GM06990 (cell line): ENCODE data around the gene OTOF.

Experiments
- DNase-seq: peaks from one replicate; pipeline ENCODE4 v3.0.0-alpha.2; 2011; ENCODE audit not compliant: insufficient read length; ENCODE audit errors: extremely low read depth
- H3K27me3 ChIP-seq: replicated peaks from 2 replicates; pipeline ENCODE4 v1.6.0; 2011; ENCODE audit warnings: low read length; ENCODE audit not compliant: control insufficient read depth, insufficient read depth
- H3K36me3 ChIP-seq: 2 replicates; pipeline ENCODE4 v1.5.1; 2011; ENCODE audit warnings: low read length; ENCODE audit not compliant: control insufficient read depth, insufficient read depth
- H3K4me3 ChIP-seq: replicated peaks from 2 replicates; pipeline ENCODE4 v1.5.1; 2011; ENCODE audit warnings: low read depth, mild to moderate bottlenecking, control low read depth, low read length
- CTCF ChIP-seq: IDR thresholded peaks from 2 replicates; pipeline ENCODE4 v1.5.1; 2011; ENCODE audit warnings: low read length, control low read depth, mild to moderate bottlenecking, inconsistent platforms; ENCODE audit not compliant: insufficient read depth, poor library complexity, severe bottlenecking

Gene OTOF

GRCh38 chr2:26432859-26433258 lies 45.1 kb downstream of the OTOF start:
- Histone ChIP-seq H3K4me3 (no peak overlapping the region), H3K27me3 (no peaks in the 10 kb centered on the region), H3K36me3 (no peaks in the 10 kb centered on the region)
- no peak for TF ChIP-seq CTCF
- no peak for DNase-seq

GRCh38 chr2:26432363-26432762 lies 45.6 kb downstream of the OTOF start:
- no peak for TF ChIP-seq CTCF
- no peaks in the 10 kb centered on the region for H3K36me3 ChIP-seq
- no peak for DNase-seq
- H3K4me3 ChIP-seq: no peak overlapping the region
- no peaks in the 10 kb centered on the region for H3K27me3 ChIP-seq

GRCh38 chr2:26430826-26431225 lies 47.1 kb downstream of the OTOF start:
- no peak overlapping the region for H3K4me3 ChIP-seq
- no peaks in the 10 kb centered on the region for H3K27me3 ChIP-seq
- DNase-seq: no peak
- H3K36me3 ChIP-seq: no peaks in the 10 kb centered on the region
- TF ChIP-seq CTCF: no peak

GRCh38 chr2:26429779-26430578 lies 47.9 kb downstream of the OTOF start:
- Histone ChIP-seq H3K27me3 (no peaks in the 10 kb centered on the region), H3K36me3 (no peaks in the 10 kb centered on the region), H3K4me3 (no peak overlapping the region)
- TF ChIP-seq CTCF: no peak
- DNase-seq: no peak

- H3K36me3 ChIP-seq: no peaks in the 10 kb centered on the region
- DNase-seq: no peak
- TF ChIP-seq CTCF: no peak
- H3K27me3 ChIP-seq: no peaks in the 10 kb centered on the region
- no peak overlapping the region for H3K4me3 ChIP-seq
Measured at GRCh38 chr2:26428846-26429245, 49.1 kb downstream of the OTOF start.
